ENCODE results near the gene SBF2. TPM values are rescaled to one million over a fixed set of nuclear protein-coding genes. Genes with fewer than 3 reads are reported as not detected.
"Not testable (repeated sequence)": the region's sequence is repeated elsewhere in the genome, so short reads cannot be mapped to it uniquely, and the experiment has no call there.

SBF2 gene
- total and polyA plus RNA-seq, 2 of the 13 experiments (the other 11 are each of a cell fraction or from before 2014, with no cell fraction given), result 24.0 to 45.8 TPM

DNA sequence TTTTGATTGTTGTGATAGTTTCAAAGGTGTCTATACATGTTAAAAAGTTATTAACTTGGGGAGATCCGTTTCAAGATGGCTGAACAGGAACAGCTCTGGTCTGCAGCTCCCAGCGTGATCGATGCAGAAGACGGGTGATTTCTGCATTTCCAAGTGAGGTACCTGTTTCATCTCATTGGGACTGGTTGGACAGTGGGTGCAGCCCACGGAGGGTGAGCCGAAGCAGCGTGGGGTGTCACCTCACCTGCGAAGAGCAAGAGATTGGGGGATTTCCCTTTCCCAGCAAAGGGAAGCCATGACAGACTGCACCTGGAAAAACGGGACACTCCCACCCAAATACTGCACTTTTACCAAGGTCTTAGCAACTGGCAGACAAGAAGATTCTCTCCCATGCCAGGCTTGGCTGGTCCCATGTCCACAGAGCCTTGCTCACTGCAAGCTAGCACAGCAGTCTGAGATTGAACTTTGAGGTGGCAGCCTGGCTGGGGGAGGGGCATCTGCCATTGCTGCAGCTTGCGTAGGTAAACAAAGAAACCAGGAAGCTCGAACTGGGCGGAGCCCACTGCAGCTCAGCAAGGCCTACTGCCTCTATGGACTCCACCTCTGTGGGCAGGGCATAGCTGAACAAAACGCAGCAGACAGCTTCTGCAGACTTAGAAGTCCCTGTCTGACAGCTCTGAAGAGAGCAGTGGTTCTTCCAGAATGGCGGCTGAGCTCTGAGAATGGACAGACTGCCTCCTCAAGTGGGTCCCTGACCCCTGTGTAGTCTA is 363.3 kb downstream of the SBF2 start (continued):
- TF ChIP-seq FOXJ3 (CRISPR knock-in tag; IDR thresholded peaks at IDR 0.05; ENCODE audit: borderline replicate concordance) (peak; percentile 93; the same call in 1 of the 2 replicates), ZNF224 (CRISPR knock-in tag; IDR thresholded peaks at IDR 0.05) (peak; percentile 30; the same call in 1 of the 2 replicates), ZBTB20 (CRISPR knock-in tag; IDR thresholded peaks at IDR 0.05; ENCODE audit: borderline replicate concordance, low read depth) (peak; percentile 55; the same call in 1 of the 2 replicates), KLF6 (CRISPR knock-in tag; IDR thresholded peaks at IDR 0.05) (peak; percentile 51; the same call in 1 of the 2 replicates), ZMYM4 (CRISPR knock-in tag; IDR thresholded peaks at IDR 0.05) (peak; percentile 99), EP300 (IDR thresholded peaks at IDR 0.05; ENCODE audit: low read depth in 2 of 2, low read length in 2 of 2) (peak; percentile 59 to 60; a peak in 3 of 4 replicates), EP300 (CRISPR knock-in tag; IDR thresholded peaks at IDR 0.05; ENCODE audit: borderline replicate concordance) (peak; percentile 53; the same call in 1 of the 2 replicates), NONO (CRISPR knock-in tag; conservative IDR thresholded peaks at IDR 0.05) (peak; percentile 89), ZNF619 (CRISPR knock-in tag; IDR thresholded peaks at IDR 0.05) (peak; percentile 76; the same call in 1 of the 2 replicates), ZNF644 (CRISPR knock-in tag; IDR thresholded peaks at IDR 0.05; ENCODE audit: low read depth) (0 out of 2 replicates have a peak, but pooled peaks have one; percentile 67)
- TF ChIP-seq, protein P1, sequence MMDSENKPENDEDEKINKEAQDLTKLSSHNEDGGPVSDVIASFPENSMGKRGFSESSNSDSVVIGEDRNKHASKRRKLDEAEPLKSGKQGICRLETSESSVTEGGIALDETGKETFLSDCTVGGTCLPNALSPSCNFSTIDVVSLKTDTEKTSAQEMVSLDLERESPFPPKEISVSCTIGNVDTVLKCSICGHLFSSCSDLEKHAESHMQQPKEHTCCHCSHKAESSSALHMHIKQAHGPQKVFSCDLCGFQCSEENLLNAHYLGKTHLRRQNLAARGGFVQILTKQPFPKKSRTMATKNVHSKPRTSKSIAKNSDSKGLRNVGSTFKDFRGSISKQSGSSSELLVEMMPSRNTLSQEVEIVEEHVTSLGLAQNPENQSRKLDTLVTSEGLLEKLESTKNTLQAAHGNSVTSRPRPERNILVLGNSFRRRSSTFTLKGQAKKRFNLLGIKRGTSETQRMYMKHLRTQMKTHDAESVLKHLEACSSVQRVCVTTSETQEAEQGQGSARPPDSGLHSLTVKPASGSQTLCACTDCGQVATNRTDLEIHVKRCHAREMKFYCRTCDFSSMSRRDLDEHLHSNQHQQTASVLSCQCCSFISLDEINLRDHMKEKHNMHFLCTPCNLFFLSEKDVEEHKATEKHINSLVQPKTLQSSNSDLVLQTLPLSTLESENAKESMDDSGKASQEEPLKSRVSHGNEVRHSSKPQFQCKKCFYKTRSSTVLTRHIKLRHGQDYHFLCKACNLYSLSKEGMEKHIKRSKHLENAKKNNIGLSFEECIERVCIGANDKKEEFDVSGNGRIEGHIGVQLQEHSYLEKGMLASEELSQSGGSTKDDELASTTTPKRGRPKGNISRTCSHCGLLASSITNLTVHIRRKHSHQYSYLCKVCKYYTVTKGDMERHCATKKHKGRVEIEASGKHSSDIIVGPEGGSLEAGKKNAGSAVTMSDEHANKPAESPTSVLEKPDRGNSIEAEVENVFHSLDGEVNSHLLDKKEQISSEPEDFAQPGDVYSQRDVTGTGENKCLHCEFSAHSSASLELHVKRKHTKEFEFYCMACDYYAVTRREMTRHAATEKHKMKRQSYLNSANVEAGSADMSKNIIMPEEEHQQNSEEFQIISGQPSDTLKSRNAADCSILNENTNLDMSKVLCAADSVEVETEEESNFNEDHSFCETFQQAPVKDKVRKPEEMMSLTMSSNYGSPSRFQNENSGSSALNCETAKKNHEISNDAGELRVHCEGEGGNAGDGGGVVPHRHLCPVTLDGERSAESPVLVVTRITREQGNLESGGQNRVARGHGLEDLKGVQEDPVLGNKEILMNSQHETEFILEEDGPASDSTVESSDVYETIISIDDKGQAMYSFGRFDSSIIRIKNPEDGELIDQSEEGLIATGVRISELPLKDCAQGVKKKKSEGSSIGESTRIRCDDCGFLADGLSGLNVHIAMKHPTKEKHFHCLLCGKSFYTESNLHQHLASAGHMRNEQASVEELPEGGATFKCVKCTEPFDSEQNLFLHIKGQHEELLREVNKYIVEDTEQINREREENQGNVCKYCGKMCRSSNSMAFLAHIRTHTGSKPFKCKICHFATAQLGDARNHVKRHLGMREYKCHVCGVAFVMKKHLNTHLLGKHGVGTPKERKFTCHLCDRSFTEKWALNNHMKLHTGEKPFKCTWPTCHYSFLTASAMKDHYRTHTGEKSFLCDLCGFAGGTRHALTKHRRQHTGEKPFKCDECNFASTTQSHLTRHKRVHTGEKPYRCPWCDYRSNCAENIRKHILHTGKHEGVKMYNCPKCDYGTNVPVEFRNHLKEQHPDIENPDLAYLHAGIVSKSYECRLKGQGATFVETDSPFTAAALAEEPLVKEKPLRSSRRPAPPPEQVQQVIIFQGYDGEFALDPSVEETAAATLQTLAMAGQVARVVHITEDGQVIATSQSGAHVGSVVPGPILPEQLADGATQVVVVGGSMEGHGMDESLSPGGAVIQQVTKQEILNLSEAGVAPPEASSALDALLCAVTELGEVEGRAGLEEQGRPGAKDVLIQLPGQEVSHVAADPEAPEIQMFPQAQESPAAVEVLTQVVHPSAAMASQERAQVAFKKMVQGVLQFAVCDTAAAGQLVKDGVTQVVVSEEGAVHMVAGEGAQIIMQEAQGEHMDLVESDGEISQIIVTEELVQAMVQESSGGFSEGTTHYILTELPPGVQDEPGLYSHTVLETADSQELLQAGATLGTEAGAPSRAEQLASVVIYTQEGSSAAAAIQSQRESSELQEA (CRISPR knock-in tag; IDR thresholded peaks at IDR 0.05; ENCODE audit: not compliant biosample characterization), result peak; percentile 31
- TF ChIP-seq, protein P2, sequence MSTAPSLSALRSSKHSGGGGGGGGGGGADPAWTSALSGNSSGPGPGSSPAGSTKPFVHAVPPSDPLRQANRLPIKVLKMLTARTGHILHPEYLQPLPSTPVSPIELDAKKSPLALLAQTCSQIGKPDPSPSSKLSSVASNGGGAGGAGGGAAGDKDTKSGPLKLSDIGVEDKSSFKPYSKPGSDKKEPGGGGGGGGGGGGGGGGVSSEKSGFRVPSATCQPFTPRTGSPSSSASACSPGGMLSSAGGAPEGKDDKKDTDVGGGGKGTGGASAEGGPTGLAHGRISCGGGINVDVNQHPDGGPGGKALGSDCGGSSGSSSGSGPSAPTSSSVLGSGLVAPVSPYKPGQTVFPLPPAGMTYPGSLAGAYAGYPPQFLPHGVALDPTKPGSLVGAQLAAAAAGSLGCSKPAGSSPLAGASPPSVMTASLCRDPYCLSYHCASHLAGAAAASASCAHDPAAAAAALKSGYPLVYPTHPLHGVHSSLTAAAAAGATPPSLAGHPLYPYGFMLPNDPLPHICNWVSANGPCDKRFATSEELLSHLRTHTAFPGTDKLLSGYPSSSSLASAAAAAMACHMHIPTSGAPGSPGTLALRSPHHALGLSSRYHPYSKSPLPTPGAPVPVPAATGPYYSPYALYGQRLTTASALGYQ (CRISPR knock-in tag; IDR thresholded peaks at IDR 0.05), result peak; percentile 73; the same call in 1 of the 2 replicates
- not testable (repeated sequence) for TF ChIP-seq NONO (IDR thresholded peaks at IDR 0.05)
- TF ChIP-seq, protein P3, sequence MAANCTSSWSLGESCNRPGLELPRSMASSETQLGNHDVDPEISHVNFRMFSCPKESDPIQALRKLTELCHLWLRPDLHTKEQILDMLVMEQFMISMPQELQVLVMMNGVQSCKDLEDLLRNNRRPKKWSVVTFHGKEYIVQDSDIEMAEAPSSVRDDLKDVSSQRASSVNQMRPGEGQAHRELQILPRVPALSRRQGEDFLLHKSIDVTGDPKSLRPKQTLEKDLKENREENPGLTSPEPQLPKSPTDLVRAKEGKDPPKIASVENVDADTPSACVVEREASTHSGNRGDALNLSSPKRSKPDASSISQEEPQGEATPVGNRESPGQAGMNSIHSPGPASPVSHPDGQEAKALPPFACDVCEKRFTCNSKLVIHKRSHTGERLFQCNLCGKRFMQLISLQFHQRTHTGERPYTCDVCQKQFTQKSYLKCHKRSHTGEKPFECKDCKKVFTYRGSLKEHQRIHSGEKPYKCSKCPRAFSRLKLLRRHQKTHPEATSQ (CRISPR knock-in tag; IDR thresholded peaks at IDR 0.05; ENCODE audit: borderline replicate concordance), result peak; percentile 84; the same call in 1 of the 2 replicates
- TF ChIP-seq, protein P4, sequence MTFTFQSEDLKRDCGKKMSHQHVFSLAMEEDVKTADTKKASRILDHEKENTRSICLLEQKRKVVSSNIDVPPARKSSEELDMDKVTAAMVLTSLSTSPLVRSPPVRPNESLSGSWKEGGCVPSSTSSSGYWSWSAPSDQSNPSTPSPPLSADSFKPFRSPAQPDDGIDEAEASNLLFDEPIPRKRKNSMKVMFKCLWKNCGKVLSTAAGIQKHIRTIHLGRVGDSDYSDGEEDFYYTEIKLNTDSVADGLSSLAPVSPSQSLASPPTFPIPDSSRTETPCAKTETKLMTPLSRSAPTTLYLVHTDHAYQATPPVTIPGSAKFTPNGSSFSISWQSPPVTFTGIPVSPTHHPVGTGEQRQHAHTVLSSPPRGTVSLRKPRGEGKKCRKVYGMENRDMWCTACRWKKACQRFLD (CRISPR knock-in tag; IDR thresholded peaks at IDR 0.05; ENCODE audit: borderline replicate concordance), result 0 out of 2 replicates have a peak, but pooled peaks have one; percentile 34
